ENCODE measurements around the gene COG3. TPM values are rescaled to one million over a fixed set of nuclear protein-coding genes. Genes with fewer than 3 reads are reported as not detected.

Gene COG3
- total RNA-seq, 2 experiments from 2014 or later = 18.0 to 19.6 TPM

DNA sequence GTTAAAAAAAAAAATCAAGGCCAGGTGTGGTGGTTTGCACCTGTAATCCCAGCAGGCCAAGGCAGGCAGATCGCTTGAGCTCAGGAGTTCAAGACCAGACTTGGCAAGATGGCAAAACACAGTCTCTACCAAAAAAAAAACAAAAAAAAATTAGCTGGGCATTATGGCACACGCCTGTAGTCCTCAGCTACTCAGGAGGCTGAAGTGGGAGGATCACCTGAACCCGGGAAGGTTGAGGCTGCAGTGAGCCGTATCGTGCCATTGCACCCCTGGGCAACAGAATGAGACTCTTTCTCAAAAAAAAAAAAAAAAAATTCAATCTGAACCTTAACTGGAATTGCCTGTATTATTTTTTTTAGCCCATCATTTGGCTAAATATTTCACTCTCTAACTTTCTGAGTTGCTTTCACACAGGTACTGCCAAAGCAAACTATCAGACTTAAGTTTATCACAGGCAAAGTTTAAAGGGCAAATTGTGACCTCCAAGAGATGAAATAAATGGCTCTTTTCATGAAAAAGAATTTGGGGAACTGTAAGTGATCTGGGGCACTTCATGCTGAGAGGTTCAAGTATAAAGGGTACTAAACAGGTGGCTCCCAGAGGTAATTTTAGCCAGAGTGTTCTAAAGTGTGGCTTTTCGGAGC lies 31.9 kb upstream of the COG3 start:
- ChIA-PET POLR2A (no interaction called here), CTCF (no interaction called here)
- ATAC-seq (no peak), DNase-seq (no peak)
- no peak overlapping the region for H3K4me3 Mint-ChIP-seq
- intact Hi-C loops (cut with DNase I, micrococcal nuclease) = no loop called here
- H3K27me3 Mint-ChIP-seq = no peaks in the 10 kb centered on the region
- H3K36me3 Mint-ChIP-seq (ENCODE audit: low read depth) = no peaks in the 10 kb centered on the region
- no peak overlapping the region for H3K27ac Mint-ChIP-seq
- no peaks in the 10 kb centered on the region for H3K4me1 Mint-ChIP-seq
- H3K9me3 Mint-ChIP-seq (ENCODE audit: low read depth) = no peaks in the 10 kb centered on the region

DNA sequence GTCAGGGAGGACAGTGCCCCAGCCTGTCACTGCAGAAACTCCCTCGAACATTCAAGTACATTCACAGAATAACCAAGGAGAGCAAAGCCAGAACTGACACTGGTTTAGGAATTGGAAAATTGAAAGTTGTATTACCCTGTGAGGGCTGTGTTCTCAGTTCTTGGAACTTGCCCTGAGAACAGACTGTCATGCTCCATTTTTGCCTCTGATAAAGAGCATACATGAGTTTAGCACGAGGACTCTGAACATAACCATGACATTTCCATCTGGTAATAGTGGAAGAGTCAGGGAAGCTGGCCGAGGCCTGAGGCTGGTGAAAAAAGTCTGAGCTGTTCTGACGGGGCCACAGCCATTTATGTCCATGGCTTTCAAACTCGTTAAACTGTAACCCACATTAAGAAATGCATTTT lies 31.4 kb upstream of the COG3 start:
- Mint-ChIP-seq H3K36me3 (ENCODE audit: low read depth) (no peaks in the 10 kb centered on the region), H3K4me1 (no peaks in the 10 kb centered on the region), H3K27me3 (no peaks in the 10 kb centered on the region), H3K9me3 (ENCODE audit: low read depth) (no peaks in the 10 kb centered on the region), H3K4me3 (no peak overlapping the region), H3K27ac (no peak overlapping the region)
- no peak for DNase-seq
- intact Hi-C loops (cut with DNase I, micrococcal nuclease) = no loop called here
- CTCF ChIA-PET = no interaction called here
- ATAC-seq = no peak
- POLR2A ChIA-PET = no interaction called here

DNA sequence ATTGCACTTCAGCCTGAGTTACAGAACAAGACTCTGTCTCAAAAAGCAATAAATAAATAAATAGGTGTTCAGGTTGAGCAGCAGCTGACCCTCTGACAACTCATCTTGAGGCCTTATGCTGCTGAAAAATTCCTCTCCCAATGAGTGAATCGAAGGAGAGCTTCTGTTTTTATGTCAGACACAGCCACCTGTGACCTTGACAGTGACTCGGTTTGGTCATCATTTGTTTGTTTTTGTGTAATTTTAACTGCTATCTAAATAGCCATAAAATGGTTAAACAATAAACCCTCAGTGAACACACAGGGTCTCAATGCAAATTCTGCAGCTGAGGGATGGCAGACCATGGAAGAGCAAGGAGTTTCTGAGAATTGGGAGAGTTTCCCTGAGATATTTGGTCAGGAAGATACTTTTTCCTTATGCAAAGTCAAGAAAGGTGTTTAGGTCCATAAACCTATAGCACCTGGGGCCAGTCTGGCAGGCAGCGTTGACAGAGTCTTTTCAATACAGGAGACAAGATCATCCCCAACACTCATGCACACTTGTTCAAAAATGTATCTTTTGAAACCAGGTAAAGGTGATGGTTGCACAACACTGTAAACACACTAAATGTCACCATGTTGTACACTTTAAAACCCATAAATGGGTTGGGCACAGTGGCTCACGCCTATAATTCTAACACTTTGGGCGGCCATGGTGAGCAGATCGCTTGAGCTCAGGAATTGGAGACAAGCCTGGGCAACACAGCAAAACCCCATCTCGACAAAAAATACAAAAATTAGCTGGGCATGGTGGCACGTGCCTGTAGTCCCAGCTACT lies 30.0 kb upstream of the COG3 start:
- Mint-ChIP-seq H3K27me3 (no peaks in the 10 kb centered on the region), H3K4me3 (no peak overlapping the region), H3K4me1 (no peaks in the 10 kb centered on the region), H3K27ac (no peak overlapping the region), H3K36me3 (ENCODE audit: low read depth) (no peaks in the 10 kb centered on the region), H3K9me3 (ENCODE audit: low read depth) (no peaks in the 10 kb centered on the region)
- DNase-seq (no peak), ATAC-seq (no peak)
- POLR2A ChIA-PET = no interaction called here
- intact Hi-C loops (cut with DNase I, micrococcal nuclease) = no loop called here
- CTCF ChIA-PET = no interaction called here

DNA sequence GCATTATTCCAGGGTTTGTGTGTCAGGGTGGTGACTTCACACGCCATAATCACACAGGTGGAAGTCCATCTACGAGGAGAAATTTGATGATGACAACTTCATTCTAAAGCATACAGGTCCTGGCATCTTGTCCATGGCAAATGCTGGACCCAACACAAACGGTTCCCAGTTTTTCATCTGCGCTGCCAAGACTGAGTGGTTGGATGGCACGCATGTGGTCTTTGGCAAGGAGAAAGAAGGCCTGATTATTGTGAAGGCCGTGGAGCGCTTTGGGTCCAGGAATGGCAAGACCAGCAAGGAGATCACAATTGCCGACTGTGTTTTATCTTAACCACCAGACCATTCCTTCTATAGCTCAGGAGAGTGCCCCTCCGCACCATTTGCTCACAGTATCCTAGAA lies 28.4 kb upstream of the COG3 start:
- POLR2A ChIA-PET = no interaction called here
- Mint-ChIP-seq H3K4me1 (peaks cover 4% of the 10 kb centered on the region), H3K27me3 (no peaks in the 10 kb centered on the region), H3K9me3 (ENCODE audit: low read depth) (no peaks in the 10 kb centered on the region), H3K4me3 (no peak overlapping the region), H3K36me3 (ENCODE audit: low read depth) (no peaks in the 10 kb centered on the region), H3K27ac (no peak overlapping the region)
- CTCF ChIA-PET = no interaction called here
- DNase-seq (no peak), ATAC-seq (no peak)
- intact Hi-C loops (cut with DNase I, micrococcal nuclease) = no loop called here

DNA sequence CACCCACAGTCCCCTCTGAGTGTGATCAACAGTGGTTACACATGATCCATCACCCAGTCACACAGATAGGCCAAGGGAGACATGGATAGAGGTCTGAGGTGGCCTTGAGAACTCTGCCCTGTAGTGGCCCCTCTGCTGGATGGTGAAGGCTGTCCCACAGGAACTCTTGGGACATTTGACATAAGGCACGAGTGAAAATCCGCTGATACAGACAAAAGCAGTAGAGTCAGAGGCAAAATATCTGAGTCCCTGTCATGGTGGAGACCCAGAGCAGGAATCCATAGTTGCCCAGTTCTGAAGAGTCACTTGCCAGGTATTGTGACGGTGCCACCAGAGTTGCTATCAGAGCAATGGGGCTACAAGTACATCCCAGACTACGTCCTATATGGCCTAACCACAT lies 27.8 kb upstream of the COG3 start:
- ATAC-seq = no peak
- Mint-ChIP-seq H3K4me3 (no peak overlapping the region), H3K27me3 (no peaks in the 10 kb centered on the region)

DNA sequence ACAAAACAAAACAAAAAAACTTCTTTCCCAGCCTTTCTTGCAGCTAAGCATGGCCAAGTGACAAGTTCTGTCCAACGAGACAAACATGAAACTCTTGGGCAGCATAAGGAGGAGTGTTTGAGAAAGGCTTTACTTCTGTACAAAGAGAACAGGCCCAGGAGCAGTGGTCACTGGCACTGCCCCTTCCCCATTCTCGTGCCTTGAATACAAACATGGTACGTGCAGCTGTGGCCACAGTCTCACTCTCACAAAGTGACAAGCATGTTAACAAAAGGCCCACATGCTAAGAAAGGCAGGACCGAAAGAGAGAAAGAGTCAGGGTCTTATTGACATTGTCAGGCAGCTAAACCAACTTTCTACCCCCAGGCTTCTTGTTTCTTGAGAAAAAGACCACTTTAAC lies 26.8 kb upstream of the COG3 start:
- no peaks in the 10 kb centered on the region for H3K9me3 Mint-ChIP-seq (ENCODE audit: low read depth)
- intact Hi-C loops (cut with DNase I, micrococcal nuclease) = no loop called here
- H3K27ac Mint-ChIP-seq = no peak overlapping the region
- CTCF ChIA-PET = no interaction called here
- H3K36me3 Mint-ChIP-seq (ENCODE audit: low read depth) = no peaks in the 10 kb centered on the region
- DNase-seq (no peak), ATAC-seq (no peak)
- peaks cover 13% of the 10 kb centered on the region for H3K4me1 Mint-ChIP-seq
- no peak overlapping the region for H3K4me3 Mint-ChIP-seq
- no peaks in the 10 kb centered on the region for H3K27me3 Mint-ChIP-seq
- POLR2A ChIA-PET = interaction anchor here (0.7 kb wide), 1 partner anchor 224 kb away, joined by 3 read pairs; no protein-coding TSS in a partner anchor

More for the DNA sequence above, 27.8 kb upstream of the COG3 start:
- CTCF ChIA-PET = no interaction called here
- POLR2A ChIA-PET = no interaction called here
- Mint-ChIP-seq H3K4me1 (peaks cover 11% of the 10 kb centered on the region), H3K36me3 (ENCODE audit: low read depth) (no peaks in the 10 kb centered on the region), H3K9me3 (ENCODE audit: low read depth) (no peaks in the 10 kb centered on the region), H3K27ac (no peak overlapping the region)
- intact Hi-C loops (cut with DNase I, micrococcal nuclease) = no loop called here
- no peak for DNase-seq

DNA sequence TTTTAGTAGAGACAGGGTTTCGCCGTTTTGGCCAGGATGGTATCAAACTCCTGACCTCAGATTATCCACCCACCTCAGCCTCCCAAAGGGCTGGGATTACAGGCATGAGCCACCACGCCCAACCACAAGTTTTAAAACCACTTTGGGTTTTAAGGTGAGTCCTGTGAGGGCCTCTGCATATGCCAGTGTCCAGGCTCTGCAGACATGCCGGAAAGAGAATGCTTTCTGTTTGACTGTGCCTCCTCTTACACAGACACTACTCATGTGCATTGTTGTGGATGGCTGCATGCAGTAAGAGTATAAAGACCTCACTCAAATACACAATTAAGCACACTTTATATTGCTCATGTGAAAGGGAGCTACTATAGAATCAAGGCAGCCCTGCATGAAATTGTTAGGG lies 25.7 kb upstream of the COG3 start:
- POLR2A ChIA-PET = no interaction called here
- Mint-ChIP-seq H3K9me3 (ENCODE audit: low read depth) (no peaks in the 10 kb centered on the region), H3K4me1 (peaks cover 13% of the 10 kb centered on the region), H3K4me3 (no peak overlapping the region), H3K27ac (no peak overlapping the region), H3K36me3 (ENCODE audit: low read depth) (no peaks in the 10 kb centered on the region), H3K27me3 (no peaks in the 10 kb centered on the region)
- intact Hi-C loops (cut with DNase I, micrococcal nuclease) = no loop called here
- ATAC-seq (no peak), DNase-seq (no peak)
- CTCF ChIA-PET = interaction anchor here (1.3 kb wide), 1 partner anchor 67 kb away, joined by 3 read pairs; no protein-coding TSS in a partner anchor

DNA sequence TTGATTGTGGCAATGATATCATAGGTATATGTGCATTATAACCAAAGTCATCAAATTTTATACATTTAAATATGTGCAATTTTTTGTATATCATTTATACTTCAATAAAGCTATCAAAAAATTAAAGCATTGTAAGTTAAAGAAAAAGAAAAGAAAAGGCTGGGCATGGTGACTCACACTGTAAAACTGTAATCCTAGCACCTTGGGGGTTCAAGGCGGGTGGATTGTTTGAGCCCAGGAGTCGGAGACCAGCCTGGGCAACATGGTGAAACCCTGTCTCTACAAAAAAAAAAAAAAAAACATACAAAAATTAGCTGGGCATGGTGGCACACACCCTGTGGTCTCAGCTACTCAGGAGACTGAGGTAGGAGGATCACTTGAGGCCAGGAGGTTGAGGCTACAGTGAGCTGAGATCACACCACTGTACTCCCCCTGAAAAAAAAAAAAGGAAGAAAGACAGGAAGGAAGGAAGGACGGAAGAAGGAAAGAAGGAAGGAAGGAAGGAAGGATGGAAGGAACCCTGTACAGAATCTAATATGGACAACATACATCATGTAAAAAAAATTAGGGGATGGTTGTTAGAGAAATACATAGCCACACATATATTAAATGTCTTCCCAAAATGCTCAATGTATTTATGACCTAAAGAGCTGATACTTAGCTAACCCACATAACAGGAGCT lies 24.8 kb upstream of the COG3 start:
- no peak overlapping the region for H3K27ac Mint-ChIP-seq
- no peaks in the 10 kb centered on the region for H3K9me3 Mint-ChIP-seq (ENCODE audit: low read depth)
- H3K36me3 Mint-ChIP-seq (ENCODE audit: low read depth) = no peaks in the 10 kb centered on the region
- no peak overlapping the region for H3K4me3 Mint-ChIP-seq
- CTCF ChIA-PET = interaction anchor here (0.6 to 1.3 kb wide), 2 partner anchors 68 kb away, joined by 3 to 4 read pairs; no protein-coding TSS in a partner anchor
- no peaks in the 10 kb centered on the region for H3K27me3 Mint-ChIP-seq
- ATAC-seq (no peak), DNase-seq (no peak)
- H3K4me1 Mint-ChIP-seq = peaks cover 13% of the 10 kb centered on the region
- POLR2A ChIA-PET = no interaction called here
- intact Hi-C loops (cut with DNase I, micrococcal nuclease) = no loop called here

DNA sequence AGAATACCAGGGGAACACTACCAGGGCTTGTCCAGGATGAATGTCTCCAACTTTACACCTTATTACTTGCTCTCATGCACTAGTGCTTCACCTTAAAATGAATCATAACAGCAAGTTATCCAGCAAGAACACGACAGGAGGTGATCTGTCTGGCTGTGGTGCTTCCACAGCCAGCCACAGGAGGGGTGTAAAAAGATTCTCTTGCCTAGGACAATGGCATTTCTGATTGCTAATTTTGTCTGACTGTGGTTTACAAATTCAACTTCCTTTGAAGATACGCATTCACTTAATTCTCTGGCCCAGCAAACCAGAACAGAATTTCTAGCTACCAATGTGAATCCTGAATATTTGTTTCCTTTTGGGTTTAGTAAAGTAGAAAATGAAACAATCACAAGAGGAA lies 23.1 kb upstream of the COG3 start:
- Mint-ChIP-seq H3K27ac (peak overlapping the region; percentile 57), H3K4me1 (peaks cover 13% of the 10 kb centered on the region), H3K4me3 (no peak overlapping the region), H3K27me3 (peaks cover 2% of the 10 kb centered on the region), H3K36me3 (ENCODE audit: low read depth) (no peaks in the 10 kb centered on the region), H3K9me3 (ENCODE audit: low read depth) (no peaks in the 10 kb centered on the region)
- ATAC-seq (peak; percentile 94), DNase-seq (peak; percentile 45)
- intact Hi-C loops (cut with DNase I, micrococcal nuclease) = no loop called here
- ChIA-PET CTCF (interaction anchor here (0.7 to 0.9 kb wide), 2 partner anchors 20 to 1562 kb away, joined by 3 read pairs; no protein-coding TSS in a partner anchor), POLR2A (interaction anchor here (1.2 kb wide), 1 partner anchor 104 kb away, joined by 3 read pairs; no protein-coding TSS in a partner anchor)

DNA sequence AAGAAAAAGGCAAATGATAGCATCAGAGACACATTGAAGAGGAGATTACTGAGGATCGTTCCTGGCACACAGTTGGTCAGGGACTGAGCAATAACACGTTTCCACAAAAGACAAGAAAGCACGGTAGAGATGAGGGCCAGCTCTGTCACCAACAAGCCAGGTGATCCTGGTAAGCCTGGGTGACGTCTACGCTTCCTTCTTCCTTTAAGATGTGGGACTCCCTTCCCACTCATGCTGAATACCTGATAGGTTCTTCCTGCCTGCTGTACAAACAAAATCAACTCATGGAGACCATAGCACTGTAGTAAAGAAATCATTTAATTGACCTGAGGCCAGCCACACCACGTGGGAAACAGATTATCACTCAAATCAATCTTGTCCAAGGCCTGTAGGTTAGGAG lies 19.7 kb upstream of the COG3 start:
- no peak overlapping the region for H3K4me3 Mint-ChIP-seq
- H3K4me1 Mint-ChIP-seq = peaks cover 13% of the 10 kb centered on the region
- ChIA-PET CTCF (no interaction called here), POLR2A (no interaction called here)
- H3K9me3 Mint-ChIP-seq (ENCODE audit: low read depth) = no peaks in the 10 kb centered on the region
- no peak overlapping the region for H3K27ac Mint-ChIP-seq
- DNase-seq (no peak), ATAC-seq (no peak)
- no peaks in the 10 kb centered on the region for H3K36me3 Mint-ChIP-seq (ENCODE audit: low read depth)
- intact Hi-C loops (cut with DNase I, micrococcal nuclease) = no loop called here
- H3K27me3 Mint-ChIP-seq = peaks cover 2% of the 10 kb centered on the region

DNA sequence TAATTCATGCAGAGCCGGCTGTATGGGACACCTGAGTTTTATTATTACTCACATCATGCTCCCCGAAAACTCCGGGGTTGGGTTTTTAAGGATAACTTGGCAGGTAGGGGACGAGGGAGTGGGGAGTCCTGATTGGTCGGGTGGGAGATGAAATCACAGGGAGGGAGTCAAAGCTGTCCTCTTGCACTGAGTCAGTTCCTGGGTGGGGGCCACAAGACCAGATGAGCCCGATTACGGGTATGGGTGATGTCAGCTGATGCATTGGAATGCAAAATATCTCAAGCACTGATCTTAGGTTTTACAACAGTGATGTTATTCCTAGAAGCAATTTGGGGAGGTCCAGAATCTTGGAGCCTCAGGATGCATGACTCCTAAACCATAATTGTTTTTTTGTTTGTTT lies 18.6 kb upstream of the COG3 start:
- no peak for ATAC-seq
- ChIA-PET CTCF (no interaction called here), POLR2A (no interaction called here)
- Mint-ChIP-seq H3K27ac (no peak overlapping the region), H3K4me1 (peaks cover 10% of the 10 kb centered on the region), H3K9me3 (ENCODE audit: low read depth) (no peaks in the 10 kb centered on the region), H3K4me3 (no peak overlapping the region), H3K36me3 (ENCODE audit: low read depth) (no peaks in the 10 kb centered on the region), H3K27me3 (peaks cover 2% of the 10 kb centered on the region)
- intact Hi-C loops (cut with DNase I, micrococcal nuclease) = no loop called here
- DNase-seq = no peak
